DLD1 (cell line): ENCODE data around the gene CALN1.
"Not testable (repeated sequence)": the region's sequence is repeated elsewhere in the genome, so short reads cannot be mapped to it uniquely, and the experiment has no call there.

Source experiments
- in situ Hi-C: cut with HindIII; loops from 2 replicates; pipeline ENCODE4 v1.10.0; 2017; ENCODE audit warnings: low sequenced_read_pairs

CALN1 gene

GRCh38 chr7:71828361-71828760, 583.8 kb downstream of the CALN1 start:
- in situ Hi-C loops: no loop called here

GRCh38 chr7:71826141-71826540, 586.0 kb downstream of the CALN1 start:
- in situ Hi-C loops: no loop called here

GRCh38 chr7:71824006-71824760, 588.0 kb downstream of the CALN1 start:
- in situ Hi-C loops: no loop called here

GRCh38 chr7:71822406-71822805, 589.7 kb downstream of the CALN1 start:
- in situ Hi-C loops: not testable (repeated sequence)

GRCh38 chr7:71817916-71818315, 594.2 kb downstream of the CALN1 start:
- in situ Hi-C loops: no loop called here

- in situ Hi-C loops: no loop called here
Measured at GRCh38 chr7:71808115-71808514, 604.0 kb downstream of the CALN1 start.

GRCh38 chr7:71804256-71804655, 607.9 kb downstream of the CALN1 start:
- in situ Hi-C loops: no loop called here

- in situ Hi-C loops: no loop called here
Measured at GRCh38 chr7:71801976-71802375, 610.2 kb downstream of the CALN1 start.

- in situ Hi-C loops: no loop called here
Measured at GRCh38 chr7:71800321-71800720, 611.8 kb downstream of the CALN1 start.

GRCh38 chr7:71795410-71795809, 616.7 kb downstream of the CALN1 start:
- in situ Hi-C loops: no loop called here

GRCh38 chr7:71793251-71793650, 618.9 kb downstream of the CALN1 start:
- in situ Hi-C loops: no loop called here

- in situ Hi-C loops: no loop called here
Measured at GRCh38 chr7:71787513-71787912, 624.6 kb downstream of the CALN1 start.

GRCh38 chr7:71785216-71785615, 626.9 kb downstream of the CALN1 start:
- in situ Hi-C loops: no loop called here

- in situ Hi-C loops: no loop called here
Measured at GRCh38 chr7:71784781-71785180, 627.4 kb downstream of the CALN1 start.

- in situ Hi-C loops: no loop called here
Measured at GRCh38 chr7:71784180-71784579, 628.0 kb downstream of the CALN1 start.

GRCh38 chr7:71783779-71784178, 628.4 kb downstream of the CALN1 start:
- in situ Hi-C loops: no loop called here

GRCh38 chr7:71782051-71782450, 630.1 kb downstream of the CALN1 start:
- in situ Hi-C loops: no loop called here

- in situ Hi-C loops: no loop called here
Measured at GRCh38 chr7:71780282-71780681, 631.9 kb downstream of the CALN1 start.

GRCh38 chr7:71777278-71777677, 634.9 kb downstream of the CALN1 start:
- in situ Hi-C loops: no loop called here

GRCh38 chr7:71776726-71777125, 635.4 kb downstream of the CALN1 start:
- in situ Hi-C loops: no loop called here

- in situ Hi-C loops: no loop called here
Measured at GRCh38 chr7:71775648-71776047, 636.5 kb downstream of the CALN1 start.

- in situ Hi-C loops: no loop called here
Measured at GRCh38 chr7:71772779-71773178, 639.4 kb downstream of the CALN1 start.

GRCh38 chr7:71770269-71770907, 641.8 kb downstream of the CALN1 start:
- in situ Hi-C loops: no loop called here
